ENCODE measurements around the gene TMEM258.

- no peak for TF ChIP-seq ARNT (IDR thresholded peaks at IDR 0.05)
- TF ChIP-seq NFRKB (IDR thresholded peaks at IDR 0.05) = no peak
- TF ChIP-seq LEF1 (IDR thresholded peaks at IDR 0.05; ENCODE audit: borderline replicate concordance) = no peak
- no peak for TF ChIP-seq SP1 (IDR thresholded peaks at IDR 0.05)
- no peak for TF ChIP-seq ELF4 (IDR thresholded peaks at IDR 0.05)
- TF ChIP-seq CTBP1 (IDR thresholded peaks at IDR 0.05; ENCODE audit: borderline replicate concordance) = no peak
- TF ChIP-seq ZNF384 (IDR thresholded peaks at IDR 0.05) = no peak
- TF ChIP-seq FOXK2 (IDR thresholded peaks at IDR 0.05) = no peak
- no peak for TF ChIP-seq BHLHE40 (IDR thresholded peaks at IDR 0.05; ENCODE audit: borderline replicate concordance)
- no peak for TF ChIP-seq HDGF (IDR thresholded peaks at IDR 0.05; ENCODE audit: borderline replicate concordance)
- TF ChIP-seq SUZ12 (IDR thresholded peaks at IDR 0.05) = no peak
Measured at GRCh38 chr11:61739413-61739812, 53.0 kb downstream of the TMEM258 start.

All from HEK293T (cell line).